ENCODE measurements around the gene EPHB2. TPM values are rescaled to one million over a fixed set of nuclear protein-coding genes. Genes with fewer than 3 reads are reported as not detected.
A peak's percentile ranks its signal among the peaks of the same experiment; 100 is the strongest.

Gene EPHB2
- total RNA-seq, 4 donors from 2014 or later, result 0.08 to 3.4 (median 1.9) TPM

DNA sequence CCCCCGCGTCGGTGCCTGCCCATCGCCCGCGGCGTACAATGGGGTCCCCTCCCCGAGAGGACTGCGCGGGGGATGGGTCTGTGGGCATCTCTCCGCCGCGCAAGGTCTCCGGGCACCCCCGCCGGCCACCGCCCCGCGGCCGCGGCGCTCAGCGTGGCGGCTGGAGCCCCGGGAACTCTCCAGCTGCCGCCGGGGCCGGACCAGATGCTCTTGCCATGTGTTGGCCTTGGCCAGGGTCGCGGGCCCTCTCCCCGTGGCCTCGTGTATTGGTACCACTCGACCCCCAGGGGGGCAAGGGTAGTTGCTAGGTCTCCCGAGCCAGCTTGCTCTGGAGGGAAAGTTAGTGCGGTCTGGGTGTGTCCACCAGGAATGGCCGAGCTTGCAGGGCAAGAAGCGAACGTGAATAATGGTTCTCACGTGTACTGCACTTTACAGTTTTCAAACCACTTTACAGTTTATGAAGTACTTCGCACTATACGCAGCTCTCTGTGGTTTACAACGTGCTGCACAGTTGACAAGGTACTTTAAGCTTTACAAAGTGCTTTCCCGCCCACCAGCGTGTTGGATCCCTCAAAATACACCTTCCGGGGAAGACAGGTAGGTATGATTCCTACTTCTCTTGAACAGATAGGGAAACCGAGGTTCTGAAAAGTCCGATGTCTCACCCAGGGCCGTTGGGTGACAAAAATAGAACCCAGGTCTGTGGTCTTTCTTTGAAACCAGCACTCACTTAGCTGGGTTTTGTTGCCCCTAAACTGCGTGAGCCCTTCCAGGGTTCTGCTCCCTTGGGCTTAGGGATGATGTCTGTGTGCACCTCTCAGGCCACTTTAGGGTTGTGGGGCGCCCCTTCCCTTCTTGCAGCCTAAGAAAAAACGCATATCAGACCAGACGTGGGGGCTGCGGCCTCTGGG, 1.2 kb downstream of the EPHB2 start:
- Histone ChIP-seq H3K9me3 (no peaks in the 10 kb centered on the region), H3K4me1 (peaks cover 17 to 29% (median 19%) of the 10 kb centered on the region in 3 donors), H3K4me3 (peak overlapping the region; percentile 19 to 65 (median 36)), H3K36me3 (no peaks in the 10 kb centered on the region), H3K27me3 (peaks cover 4 to 96% (median 9%) of the 10 kb centered on the region in 4 donors), H3K27ac (no peak overlapping the region)
- 32 to 47% methylated on average over 12 to 18 of the region's 53 CpGs for WGBS, 2 donors
- intact Hi-C loops (cut with DNase I), result no loop called here
- TF ChIP-seq, protein P1, sequence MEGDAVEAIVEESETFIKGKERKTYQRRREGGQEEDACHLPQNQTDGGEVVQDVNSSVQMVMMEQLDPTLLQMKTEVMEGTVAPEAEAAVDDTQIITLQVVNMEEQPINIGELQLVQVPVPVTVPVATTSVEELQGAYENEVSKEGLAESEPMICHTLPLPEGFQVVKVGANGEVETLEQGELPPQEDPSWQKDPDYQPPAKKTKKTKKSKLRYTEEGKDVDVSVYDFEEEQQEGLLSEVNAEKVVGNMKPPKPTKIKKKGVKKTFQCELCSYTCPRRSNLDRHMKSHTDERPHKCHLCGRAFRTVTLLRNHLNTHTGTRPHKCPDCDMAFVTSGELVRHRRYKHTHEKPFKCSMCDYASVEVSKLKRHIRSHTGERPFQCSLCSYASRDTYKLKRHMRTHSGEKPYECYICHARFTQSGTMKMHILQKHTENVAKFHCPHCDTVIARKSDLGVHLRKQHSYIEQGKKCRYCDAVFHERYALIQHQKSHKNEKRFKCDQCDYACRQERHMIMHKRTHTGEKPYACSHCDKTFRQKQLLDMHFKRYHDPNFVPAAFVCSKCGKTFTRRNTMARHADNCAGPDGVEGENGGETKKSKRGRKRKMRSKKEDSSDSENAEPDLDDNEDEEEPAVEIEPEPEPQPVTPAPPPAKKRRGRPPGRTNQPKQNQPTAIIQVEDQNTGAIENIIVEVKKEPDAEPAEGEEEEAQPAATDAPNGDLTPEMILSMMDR (IDR thresholded peaks at IDR 0.05), result no peak
- TF ChIP-seq POLR2A (IDR thresholded peaks at IDR 0.05), result no peak
- no peak for DNase-seq

DNA sequence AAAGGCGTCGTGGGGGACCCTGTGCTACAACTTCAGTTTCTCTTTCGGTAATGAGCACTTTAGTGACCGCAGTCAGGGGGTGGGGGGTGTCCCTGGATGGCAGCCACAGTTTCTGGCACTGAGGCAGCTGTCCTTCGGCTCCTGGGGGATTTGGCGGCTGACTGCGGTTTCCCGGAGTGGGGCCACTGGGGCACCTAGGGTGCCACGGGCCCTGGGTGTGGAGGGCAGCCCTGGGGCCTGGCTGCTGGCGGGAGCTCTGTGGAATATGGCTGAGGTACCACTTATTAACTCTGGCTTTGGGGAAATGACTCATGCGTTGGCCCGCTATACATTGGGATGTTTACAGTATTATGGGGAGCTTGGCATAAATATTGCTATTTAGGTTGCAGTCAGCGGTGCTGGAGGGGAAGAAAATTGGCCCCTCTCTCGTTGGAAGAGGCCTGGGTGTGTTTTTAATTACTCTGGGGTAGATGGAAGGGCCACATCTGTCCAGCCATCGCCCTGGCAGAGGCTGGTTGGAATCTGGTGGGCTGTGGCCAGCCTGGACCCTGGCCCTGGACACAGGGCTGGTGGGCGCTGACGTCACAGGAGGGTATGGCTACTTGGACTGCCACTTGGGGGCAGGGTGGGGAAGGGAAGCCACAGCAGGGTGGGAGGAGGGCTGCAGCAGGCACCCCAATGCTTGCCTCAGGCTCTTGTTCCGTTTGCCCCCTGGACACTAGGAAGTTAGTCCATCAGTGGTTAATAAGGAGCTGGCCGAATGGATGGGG, 2.0 kb downstream of the EPHB2 start:
- H3K27ac ChIP-seq, result no peak overlapping the region
- H3K4me3 ChIP-seq, result peak overlapping the region in 1 of 4 donors; percentile 65
- H3K36me3 ChIP-seq, result no peaks in the 10 kb centered on the region
- H3K4me1 ChIP-seq, result peaks cover 17 to 29% (median 19%) of the 10 kb centered on the region in 3 donors
- H3K27me3 ChIP-seq, result peaks cover 4 to 96% (median 9%) of the 10 kb centered on the region in 4 donors
- intact Hi-C loops (cut with DNase I), result no loop called here
- WGBS, 2 donors, result 54 to 64% methylated on average over 3 to 4 of the region's 19 CpGs
- TF ChIP-seq, protein P1 (IDR thresholded peaks at IDR 0.05), result no peak
- TF ChIP-seq POLR2A (IDR thresholded peaks at IDR 0.05), result no peak
- no peaks in the 10 kb centered on the region for H3K9me3 ChIP-seq
- DNase-seq, result no peak

DNA sequence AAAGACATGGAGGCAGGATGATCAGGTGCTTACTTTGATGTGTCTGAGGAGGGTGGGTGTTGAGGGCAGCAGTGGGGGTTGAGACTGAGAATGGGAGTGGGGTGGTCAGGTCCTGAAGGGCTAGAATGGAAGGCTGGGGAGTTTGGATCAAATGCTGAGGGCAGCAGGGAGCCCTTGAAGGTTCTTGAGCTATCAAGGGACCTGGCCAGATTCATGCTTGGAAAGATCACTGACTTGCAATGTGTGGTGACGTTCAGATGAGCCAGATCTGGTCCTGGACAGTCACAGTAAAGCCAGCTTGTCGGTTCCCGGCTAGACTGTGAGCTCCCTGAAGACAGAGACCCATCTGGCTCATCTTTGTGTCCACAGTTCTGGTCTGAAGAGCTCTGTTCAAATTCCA, 3.8 kb downstream of the EPHB2 start:
- TF ChIP-seq, protein P1 (IDR thresholded peaks at IDR 0.05), result no peak
- TF ChIP-seq POLR2A (IDR thresholded peaks at IDR 0.05), result no peak
- H3K36me3 ChIP-seq, result no peaks in the 10 kb centered on the region
- intact Hi-C loops (cut with DNase I), result no loop called here
- DNase-seq, result no peak
- WGBS, 2 donors, result 67 to 79% methylated on average over 2 to 3 of the region's 3 CpGs
- peaks cover 4 to 86% (median 9%) of the 10 kb centered on the region in 4 donors for H3K27me3 ChIP-seq
- H3K9me3 ChIP-seq, result no peaks in the 10 kb centered on the region
- peaks cover 17 to 29% (median 19%) of the 10 kb centered on the region in 3 donors for H3K4me1 ChIP-seq
- H3K27ac ChIP-seq, result no peak overlapping the region
- H3K4me3 ChIP-seq, result no peak overlapping the region

DNA sequence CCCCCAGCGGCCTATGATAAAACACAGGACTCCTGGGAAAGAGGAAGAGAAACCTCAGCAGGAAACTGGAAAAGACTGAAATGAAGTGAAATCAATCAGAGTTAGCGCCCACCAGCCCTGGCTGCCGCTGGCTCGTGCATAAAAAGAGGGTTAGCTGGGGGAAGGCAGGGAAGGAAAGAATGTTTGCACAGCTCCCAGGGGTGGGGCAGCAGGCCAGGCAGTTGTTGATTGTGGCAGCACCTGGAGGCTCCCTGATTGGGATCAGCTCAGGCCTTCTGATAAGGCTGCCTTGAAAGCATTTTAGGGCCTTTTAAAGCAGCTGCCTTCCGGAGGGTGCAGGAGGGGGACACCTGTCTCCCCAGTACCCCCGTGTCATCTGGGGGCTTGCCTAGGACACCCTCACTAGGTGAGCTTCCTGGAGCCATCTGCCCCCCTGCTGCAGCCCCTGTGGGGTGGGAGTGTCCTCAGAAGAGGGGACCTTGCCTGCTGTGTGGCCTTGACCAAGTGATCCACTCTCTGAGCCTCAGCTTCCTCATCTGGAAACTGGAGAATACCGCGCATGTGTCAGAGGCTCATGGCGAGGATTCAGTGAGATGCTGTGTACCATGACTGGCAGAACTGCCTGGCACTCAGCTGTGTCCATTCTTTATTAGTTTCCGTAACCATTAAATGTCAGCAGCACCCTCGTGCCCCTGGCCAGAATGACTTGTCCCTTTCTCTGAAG, 6.6 kb downstream of the EPHB2 start:
- intact Hi-C loops (cut with DNase I), result no loop called here
- no peak for DNase-seq
- H3K27ac ChIP-seq, result no peak overlapping the region

More for the DNA sequence above, 6.6 kb downstream of the EPHB2 start:
- peaks cover 0 to 7% (median 4%) of the 10 kb centered on the region in 3 donors for H3K4me1 ChIP-seq
- peaks cover 0 to 61% (median 2%) of the 10 kb centered on the region in 4 donors for H3K27me3 ChIP-seq
- no peak overlapping the region for H3K4me3 ChIP-seq
- WGBS, 2 donors, result 61 to 63% methylated on average over 7 to 11 of the region's 11 CpGs
- TF ChIP-seq, protein P1 (IDR thresholded peaks at IDR 0.05), result no peak
- TF ChIP-seq POLR2A (IDR thresholded peaks at IDR 0.05), result no peak
- H3K9me3 ChIP-seq, result no peaks in the 10 kb centered on the region
- no peaks in the 10 kb centered on the region for H3K36me3 ChIP-seq
